Stimulated activated CD4-positive, alpha-beta T cell treated with anti-CD3 and anti-CD28 coated beads, Interleukin-15, amount 100 ng/mL, for 1 hour (primary cell): ENCODE measurements around the gene AMY2B.
"Not testable (repeated sequence)": the region's sequence is repeated elsewhere in the genome, so short reads cannot be mapped to it uniquely, and the experiment has no call there.

Experiments used
- DNase-seq, 2 donors: peaks; one replicate each; pipeline ENCODE4 v3.0.0-alpha.2; 2020; ENCODE audit warnings: low read depth in 1 of 2, low spot score in 1 of 2

The AMY2B gene

DNA sequence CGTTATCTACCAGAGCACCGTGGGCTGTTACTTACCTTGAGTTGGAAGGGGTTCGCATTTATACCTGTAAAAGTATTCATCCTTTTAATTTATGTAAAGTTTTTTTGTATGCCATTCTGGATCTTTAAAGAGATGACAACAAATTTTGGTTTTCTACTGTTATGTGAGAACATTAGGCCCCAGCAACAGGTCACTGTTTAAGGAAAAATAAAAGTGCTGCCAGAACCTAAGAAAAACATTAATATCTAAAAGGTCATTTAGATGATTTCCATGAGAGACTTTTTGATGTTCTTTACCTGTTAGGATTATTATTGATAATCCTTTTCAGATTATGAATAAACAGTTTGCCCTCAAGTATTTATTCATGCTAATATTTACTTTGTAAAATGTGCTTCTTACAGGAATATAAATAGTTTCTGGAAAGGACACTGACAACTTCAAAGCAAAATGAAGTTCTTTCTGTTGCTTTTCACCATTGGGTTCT lies 45.6 kb downstream of the AMY2B start, which contains the start of gene AMY2A:
AMY2A (plus strand) TSS at position 434 of the 484 bp plus-strand sequence; CDS start at position 448, 14 bp downstream.
- DNase-seq, result not testable (repeated sequence)

GRCh38 chr1:103627436-103627835 lies 56.0 kb downstream of the AMY2B start:
- DNase-seq, result not testable (repeated sequence)
